Measurements from ENCODE around the gene HS2ST1. TPM values are rescaled to one million over a fixed set of nuclear protein-coding genes. Genes with fewer than 3 reads are reported as not detected.

The HS2ST1 gene
- total RNA-seq, 3 donors from 2014 or later (not counting 1 experiment from before 2014, with no cell fraction given), result 12.5 to 18.4 (median 14.3) TPM

GRCh38 chr1:87045761-87046304 is 131.4 kb downstream of the HS2ST1 start:
- H3K4me1 ChIP-seq (ENCODE audit: control insufficient read depth, insufficient read depth, low read length), result no peaks in the 10 kb centered on the region
- H3K27ac Mint-ChIP-seq, result no peak overlapping the region
- peaks cover 35 to 44% of the 10 kb centered on the region in 2 donors for H3K4me1 Mint-ChIP-seq
- no peaks in the 10 kb centered on the region for H3K27me3 ChIP-seq (ENCODE audit: control insufficient read depth, insufficient read depth, low read length)
- H3K4me3 Mint-ChIP-seq, result no peak overlapping the region
- H3K36me3 ChIP-seq (ENCODE audit: control insufficient read depth, insufficient read depth, low read length), result no peaks in the 10 kb centered on the region
- ATAC-seq (peak in 2 of 3 donors; percentile 17 to 28), DNase-seq (peak in 1 of 2 donors; percentile 82)
- no peaks in the 10 kb centered on the region for H3K9me3 ChIP-seq (ENCODE audit: control insufficient read depth, insufficient read depth, low read length)
- no peak overlapping the region for H3K27ac ChIP-seq (ENCODE audit: low read length)
- H3K4me3 ChIP-seq (ENCODE audit: low read length), result no peak overlapping the region
- peaks cover 6% of the 10 kb centered on the region for H3K36me3 Mint-ChIP-seq
- H3K9me3 Mint-ChIP-seq, result no peaks in the 10 kb centered on the region
- intact Hi-C loops (cut with micrococcal nuclease), result no loop called here
- no peaks in the 10 kb centered on the region for H3K27me3 Mint-ChIP-seq (ENCODE audit: low read depth in 2 of 2)
- TF ChIP-seq CTCF (IDR thresholded peaks at IDR 0.05), result no peak
- WGBS (ENCODE audit: insufficient coverage), result 62% methylated on average over 5 of the region's 5 CpGs

DNA sequence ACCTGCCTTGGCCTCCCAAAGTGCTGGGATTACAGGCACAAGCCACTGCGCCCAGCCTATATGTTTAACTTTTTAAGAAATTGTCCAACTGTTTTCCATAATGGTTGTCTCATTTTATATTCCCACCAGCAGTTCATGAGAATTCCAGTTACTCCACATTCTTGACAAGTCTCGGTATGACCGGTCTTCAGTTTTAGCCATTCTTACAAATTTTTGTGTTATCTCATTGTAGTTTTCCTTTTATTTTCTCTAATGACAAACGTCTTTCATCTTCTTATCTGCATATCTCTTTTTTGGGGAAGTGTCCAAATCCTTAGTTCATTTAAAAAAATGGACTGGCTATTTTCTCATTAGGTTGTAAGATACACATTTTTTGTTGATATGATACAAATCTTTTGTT is 132.5 kb downstream of the HS2ST1 start:
- H3K9me3 ChIP-seq (ENCODE audit: control insufficient read depth, insufficient read depth, low read length), result no peaks in the 10 kb centered on the region
- no peak for TF ChIP-seq CTCF (IDR thresholded peaks at IDR 0.05)
- no peaks in the 10 kb centered on the region for H3K27me3 ChIP-seq (ENCODE audit: control insufficient read depth, insufficient read depth, low read length)
- 67% methylated on average over 3 of the region's 4 CpGs for WGBS (ENCODE audit: insufficient coverage)
- no peak overlapping the region for H3K4me3 ChIP-seq (ENCODE audit: low read length)
- Mint-ChIP-seq H3K4me1 (peaks cover 31 to 37% of the 10 kb centered on the region in 2 donors), H3K27ac (no peak overlapping the region), H3K9me3 (no peaks in the 10 kb centered on the region), H3K36me3 (peaks cover 6% of the 10 kb centered on the region), H3K4me3 (no peak overlapping the region), H3K27me3 (ENCODE audit: low read depth in 2 of 2) (no peaks in the 10 kb centered on the region)
- ATAC-seq (no peak), DNase-seq (no peak)
- intact Hi-C loops (cut with micrococcal nuclease), result no loop called here
- no peak overlapping the region for H3K27ac ChIP-seq (ENCODE audit: low read length)
- no peaks in the 10 kb centered on the region for H3K4me1 ChIP-seq (ENCODE audit: control insufficient read depth, insufficient read depth, low read length)
- no peaks in the 10 kb centered on the region for H3K36me3 ChIP-seq (ENCODE audit: control insufficient read depth, insufficient read depth, low read length)

GRCh38 chr1:87048237-87048636 is 133.8 kb downstream of the HS2ST1 start:
- intact Hi-C loops (cut with micrococcal nuclease), result no loop called here
- no peak for DNase-seq
- H3K9me3 Mint-ChIP-seq, result no peaks in the 10 kb centered on the region

More at GRCh38 chr1:87048237-87048636, 133.8 kb downstream of the HS2ST1 start:
- H3K36me3 Mint-ChIP-seq, result peaks cover 6% of the 10 kb centered on the region
- no peak overlapping the region for H3K27ac Mint-ChIP-seq
- H3K27me3 ChIP-seq (ENCODE audit: control insufficient read depth, insufficient read depth, low read length), result no peaks in the 10 kb centered on the region
- no peak for ATAC-seq
- H3K27me3 Mint-ChIP-seq (ENCODE audit: low read depth in 2 of 2), result no peaks in the 10 kb centered on the region
- peaks cover 26 to 37% of the 10 kb centered on the region in 2 donors for H3K4me1 Mint-ChIP-seq
- no peak overlapping the region for H3K4me3 Mint-ChIP-seq
- H3K9me3 ChIP-seq (ENCODE audit: control insufficient read depth, insufficient read depth, low read length), result no peaks in the 10 kb centered on the region
- no peak overlapping the region for H3K4me3 ChIP-seq (ENCODE audit: low read length)
- WGBS (ENCODE audit: insufficient coverage), result 97% methylated on average over 3 of the region's 3 CpGs
- H3K4me1 ChIP-seq (ENCODE audit: control insufficient read depth, insufficient read depth, low read length), result no peaks in the 10 kb centered on the region
- no peak for TF ChIP-seq CTCF (IDR thresholded peaks at IDR 0.05)
- H3K36me3 ChIP-seq (ENCODE audit: control insufficient read depth, insufficient read depth, low read length), result no peaks in the 10 kb centered on the region
- no peak overlapping the region for H3K27ac ChIP-seq (ENCODE audit: low read length)
